ENCODE results near the gene LARGE2.

Gene LARGE2

GRCh38 chr11:45881708-45882368 is 40.6 kb upstream of the LARGE2 start:
- H3K27me3 ChIP-seq (ENCODE audit: insufficient read depth, low read length, poor library complexity), result no peaks in the 10 kb centered on the region
- H3K27ac ChIP-seq (ENCODE audit: low read length), result no peak overlapping the region
- ATAC-seq (ENCODE audit: insufficient read depth, low read depth) (no peak), DNase-seq (no peak)
- H2AFZ ChIP-seq (ENCODE audit: low read depth, low read length), result no peak overlapping the region
- H3K4me3 ChIP-seq (ENCODE audit: low read depth in 1 of 2, low read length in 2 of 2), result no peak overlapping the region
- no peaks in the 10 kb centered on the region for H3K79me2 ChIP-seq (ENCODE audit: insufficient read depth, low read length)
- H4K20me1 ChIP-seq (ENCODE audit: insufficient read depth, low read length), result peaks cover 27% of the 10 kb centered on the region
- peaks cover 41% of the 10 kb centered on the region for H3K36me3 ChIP-seq (ENCODE audit: insufficient read depth, low read length)
- H3K4me2 ChIP-seq (ENCODE audit: insufficient read depth, low read length), result no peak overlapping the region
- peaks cover 13% of the 10 kb centered on the region for H3K4me1 ChIP-seq (ENCODE audit: insufficient read depth, low read length)
- no peak overlapping the region for H3K9ac ChIP-seq (ENCODE audit: low read depth, low read length)
- no peak for TF ChIP-seq EZH2 (IDR thresholded peaks at IDR 0.05; ENCODE audit: borderline replicate concordance, low read depth, low read length, severe bottlenecking)
- TF ChIP-seq CTCF (IDR thresholded peaks at IDR 0.05; ENCODE audit: borderline replicate concordance, extremely low read depth, low read length, poor library complexity, severe bottlenecking), result no peak
- no peaks in the 10 kb centered on the region for H3K9me3 ChIP-seq (ENCODE audit: insufficient read depth, low read length, severe bottlenecking)

- TF ChIP-seq EZH2 (IDR thresholded peaks at IDR 0.05; ENCODE audit: borderline replicate concordance, low read depth, low read length, severe bottlenecking), result no peak
- no peak for TF ChIP-seq CTCF (IDR thresholded peaks at IDR 0.05; ENCODE audit: borderline replicate concordance, extremely low read depth, low read length, poor library complexity, severe bottlenecking)
- H2AFZ ChIP-seq (ENCODE audit: low read depth, low read length), result no peak overlapping the region
- H3K4me1 ChIP-seq (ENCODE audit: insufficient read depth, low read length), result peaks cover 13% of the 10 kb centered on the region
- no peaks in the 10 kb centered on the region for H3K79me2 ChIP-seq (ENCODE audit: insufficient read depth, low read length)
- peaks cover 27% of the 10 kb centered on the region for H4K20me1 ChIP-seq (ENCODE audit: insufficient read depth, low read length)
- H3K9ac ChIP-seq (ENCODE audit: low read depth, low read length), result no peak overlapping the region
- ATAC-seq (ENCODE audit: insufficient read depth, low read depth) (no peak), DNase-seq (no peak)
- peak overlapping the region; percentile 82 for H3K4me2 ChIP-seq (ENCODE audit: insufficient read depth, low read length)
- H3K9me3 ChIP-seq (ENCODE audit: insufficient read depth, low read length, severe bottlenecking), result no peaks in the 10 kb centered on the region
- H3K4me3 ChIP-seq (ENCODE audit: low read depth in 1 of 2, low read length in 2 of 2), result peak overlapping the region in 1 of 2 experiments; percentile 57; a peak in 2 of 4 replicates
- H3K27ac ChIP-seq (ENCODE audit: low read length), result no peak overlapping the region
- H3K27me3 ChIP-seq (ENCODE audit: insufficient read depth, low read length, poor library complexity), result no peaks in the 10 kb centered on the region
- H3K36me3 ChIP-seq (ENCODE audit: insufficient read depth, low read length), result peaks cover 23% of the 10 kb centered on the region
Measured at GRCh38 chr11:45884596-45885185, 37.8 kb upstream of the LARGE2 start.

- H3K4me1 ChIP-seq (ENCODE audit: insufficient read depth, low read length), result peaks cover 13% of the 10 kb centered on the region
- peak within 1 kb of the TSS; percentile 52 for H3K9ac ChIP-seq (ENCODE audit: low read depth, low read length)
- no peak for TF ChIP-seq EZH2 (IDR thresholded peaks at IDR 0.05; ENCODE audit: borderline replicate concordance, low read depth, low read length, severe bottlenecking)
- no peak for TF ChIP-seq CTCF (IDR thresholded peaks at IDR 0.05; ENCODE audit: borderline replicate concordance, extremely low read depth, low read length, poor library complexity, severe bottlenecking)
- no peaks in the 10 kb centered on the region for H3K9me3 ChIP-seq (ENCODE audit: insufficient read depth, low read length, severe bottlenecking)
- peak within 1 kb of the TSS; percentile 63; the same call in 1 of the 2 replicates for H2AFZ ChIP-seq (ENCODE audit: low read depth, low read length)
- peak within 1 kb of the TSS; percentile 82 for H3K4me2 ChIP-seq (ENCODE audit: insufficient read depth, low read length)
- no peak within 1 kb of the TSS for H3K27ac ChIP-seq (ENCODE audit: low read length)
- peaks cover 27% of the 10 kb centered on the region for H4K20me1 ChIP-seq (ENCODE audit: insufficient read depth, low read length)
- H3K79me2 ChIP-seq (ENCODE audit: insufficient read depth, low read length), result no peaks in the 10 kb centered on the region
- peak within 1 kb of the TSS; percentile 26 to 63; a peak in 3 of 4 replicates for H3K4me3 ChIP-seq (ENCODE audit: low read depth in 1 of 2, low read length in 2 of 2)
- peak; percentile 87 for ATAC-seq (ENCODE audit: insufficient read depth, low read depth)
- H3K27me3 ChIP-seq (ENCODE audit: insufficient read depth, low read length, poor library complexity), result no peaks in the 10 kb centered on the region
- peaks cover 16% of the 10 kb centered on the region for H3K36me3 ChIP-seq (ENCODE audit: insufficient read depth, low read length)
- DNase-seq, result peak; percentile 75
Measured at GRCh38 chr11:45885274-45885920, 37.1 kb upstream of the LARGE2 start, which contains the start of gene MAPK8IP1. MAPK8IP1 (plus strand) TSS chr11:45885651; CDS start chr11:45885821, 170 bp downstream.

Data from DND-41 (cell line).